ENCODE results near the gene SCN4B. TPM values are rescaled to one million over a fixed set of nuclear protein-coding genes. Genes with fewer than 3 reads are reported as not detected.

SCN4B gene
- total RNA-seq, 1 donor from 2014 or later = 1.1 TPM

DNA sequence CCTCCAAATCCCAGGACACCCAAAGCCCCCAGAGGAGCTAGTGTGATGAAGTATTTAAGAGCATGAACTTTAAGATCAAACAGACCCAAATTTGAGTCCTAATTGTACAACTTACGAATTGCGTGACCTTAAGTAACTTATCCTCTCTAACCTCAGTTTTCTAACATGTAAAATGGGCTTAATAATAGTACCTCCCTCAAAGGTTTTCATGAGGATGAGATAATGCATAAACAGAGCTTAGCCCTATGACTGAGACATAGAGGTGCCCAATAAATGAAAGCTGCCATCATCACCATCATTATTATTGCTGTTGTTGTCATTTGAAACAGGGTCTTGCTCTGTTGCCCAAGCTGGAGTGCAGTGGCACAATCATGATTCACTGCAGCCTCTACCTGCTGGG, 14.6 kb upstream of the SCN4B start:
- Histone ChIP-seq H3K36me3 (no peaks in the 10 kb centered on the region), H3K9me3 (no peaks in the 10 kb centered on the region), H3K4me1 (no peaks in the 10 kb centered on the region), H3K27me3 (no peaks in the 10 kb centered on the region), H3K4me3 (no peak overlapping the region), H3K27ac (no peak overlapping the region)
- no peak for DNase-seq (ENCODE audit: low spot score in 2 of 2)
- TF ChIP-seq, protein P1, sequence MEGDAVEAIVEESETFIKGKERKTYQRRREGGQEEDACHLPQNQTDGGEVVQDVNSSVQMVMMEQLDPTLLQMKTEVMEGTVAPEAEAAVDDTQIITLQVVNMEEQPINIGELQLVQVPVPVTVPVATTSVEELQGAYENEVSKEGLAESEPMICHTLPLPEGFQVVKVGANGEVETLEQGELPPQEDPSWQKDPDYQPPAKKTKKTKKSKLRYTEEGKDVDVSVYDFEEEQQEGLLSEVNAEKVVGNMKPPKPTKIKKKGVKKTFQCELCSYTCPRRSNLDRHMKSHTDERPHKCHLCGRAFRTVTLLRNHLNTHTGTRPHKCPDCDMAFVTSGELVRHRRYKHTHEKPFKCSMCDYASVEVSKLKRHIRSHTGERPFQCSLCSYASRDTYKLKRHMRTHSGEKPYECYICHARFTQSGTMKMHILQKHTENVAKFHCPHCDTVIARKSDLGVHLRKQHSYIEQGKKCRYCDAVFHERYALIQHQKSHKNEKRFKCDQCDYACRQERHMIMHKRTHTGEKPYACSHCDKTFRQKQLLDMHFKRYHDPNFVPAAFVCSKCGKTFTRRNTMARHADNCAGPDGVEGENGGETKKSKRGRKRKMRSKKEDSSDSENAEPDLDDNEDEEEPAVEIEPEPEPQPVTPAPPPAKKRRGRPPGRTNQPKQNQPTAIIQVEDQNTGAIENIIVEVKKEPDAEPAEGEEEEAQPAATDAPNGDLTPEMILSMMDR (IDR thresholded peaks at IDR 0.05) = no peak
- intact Hi-C loops (cut with DNase I) = no loop called here

GRCh38 chr11:118166641-118167040, 14.0 kb upstream of the SCN4B start:
- Histone ChIP-seq H3K9me3 (no peaks in the 10 kb centered on the region), H3K36me3 (no peaks in the 10 kb centered on the region), H3K27me3 (no peaks in the 10 kb centered on the region), H3K27ac (no peak overlapping the region), H3K4me3 (no peak overlapping the region), H3K4me1 (no peaks in the 10 kb centered on the region)
- no peak for DNase-seq (ENCODE audit: low spot score in 2 of 2)
- intact Hi-C loops (cut with DNase I) = no loop called here
- TF ChIP-seq, protein P1 (IDR thresholded peaks at IDR 0.05) = no peak

DNA sequence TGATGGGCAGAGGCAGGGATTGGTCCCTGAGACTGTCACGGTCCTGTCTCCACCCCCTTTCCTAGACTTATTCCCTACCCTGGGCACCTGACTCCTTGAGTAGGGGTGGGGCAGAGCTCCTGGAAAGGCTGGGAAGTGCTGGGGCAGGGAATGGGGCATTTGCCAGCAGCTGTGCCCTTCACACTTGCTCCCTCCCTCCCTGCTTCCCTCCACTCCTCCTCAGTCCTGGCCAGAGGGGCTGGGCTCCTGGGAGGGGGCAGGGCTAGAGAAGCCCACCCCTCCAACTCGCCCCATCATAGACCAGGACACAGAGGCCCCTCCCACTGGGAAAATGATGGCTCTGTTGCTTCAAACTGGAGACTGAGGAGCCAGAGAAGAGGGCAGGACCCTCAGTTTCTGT, 12.3 kb upstream of the SCN4B start:
- DNase-seq (ENCODE audit: low spot score in 2 of 2) = no peak
- Histone ChIP-seq H3K27ac (no peak overlapping the region), H3K9me3 (no peaks in the 10 kb centered on the region), H3K27me3 (no peaks in the 10 kb centered on the region), H3K36me3 (no peaks in the 10 kb centered on the region), H3K4me3 (no peak overlapping the region), H3K4me1 (no peaks in the 10 kb centered on the region)
- intact Hi-C loops (cut with DNase I) = no loop called here
- TF ChIP-seq, protein P1 (IDR thresholded peaks at IDR 0.05) = no peak

GRCh38 chr11:118163494-118163893, 10.9 kb upstream of the SCN4B start:
- intact Hi-C loops (cut with DNase I) = no loop called here
- H3K9me3 ChIP-seq = no peaks in the 10 kb centered on the region
- TF ChIP-seq, protein P1 (IDR thresholded peaks at IDR 0.05) = no peak
- no peaks in the 10 kb centered on the region for H3K27me3 ChIP-seq
- no peak overlapping the region for H3K27ac ChIP-seq
- no peak for DNase-seq (ENCODE audit: low spot score in 2 of 2)
- no peaks in the 10 kb centered on the region for H3K36me3 ChIP-seq
- no peaks in the 10 kb centered on the region for H3K4me1 ChIP-seq
- no peak overlapping the region for H3K4me3 ChIP-seq

- no peaks in the 10 kb centered on the region for H3K9me3 ChIP-seq
- TF ChIP-seq, protein P1 (IDR thresholded peaks at IDR 0.05) = no peak
- H3K27ac ChIP-seq = no peak overlapping the region
- no peaks in the 10 kb centered on the region for H3K4me1 ChIP-seq
- no peaks in the 10 kb centered on the region for H3K27me3 ChIP-seq
- H3K4me3 ChIP-seq = no peak overlapping the region
- DNase-seq (ENCODE audit: low spot score in 2 of 2) = no peak
- H3K36me3 ChIP-seq = no peaks in the 10 kb centered on the region
- intact Hi-C loops (cut with DNase I) = no loop called here
These were observed 10.2 kb upstream of the SCN4B start for GRCh38 chr11:118162846-118163245.

GRCh38 chr11:118161786-118162185, 9.2 kb upstream of the SCN4B start:
- intact Hi-C loops (cut with DNase I) = no loop called here
- Histone ChIP-seq H3K36me3 (no peaks in the 10 kb centered on the region), H3K9me3 (no peaks in the 10 kb centered on the region), H3K4me1 (no peaks in the 10 kb centered on the region), H3K27ac (no peak overlapping the region), H3K27me3 (no peaks in the 10 kb centered on the region), H3K4me3 (no peak overlapping the region)
- TF ChIP-seq, protein P1 (IDR thresholded peaks at IDR 0.05) = no peak
- DNase-seq (ENCODE audit: low spot score in 2 of 2) = no peak
